Occipital lobe (tissue), 3 donors: ENCODE measurements around the gene MSRB2. TPM values are rescaled to one million over a fixed set of nuclear protein-coding genes. Genes with fewer than 3 reads are reported as not detected.

Experiments
- DNase-seq: peaks from one replicate; lab custom pipeline; 2025; lab: John Stamatoyannopoulos, UW
- small RNA-seq: library from RNA; depleted of rRNA; stranded (forward); fragments of <200 nt; gene quantifications from one replicate; pipeline ENCODE3, GENCODE V24; 2014
- total RNA-seq: library from RNA; depleted of rRNA; stranded (reverse); fragments of >200 nt; gene quantifications from one replicate; pipeline ENCODE4 v1.2.3, GENCODE V29; 2014

The MSRB2 gene
- total RNA-seq, 1 donor from 2014 or later, result 16.8 TPM

DNA sequence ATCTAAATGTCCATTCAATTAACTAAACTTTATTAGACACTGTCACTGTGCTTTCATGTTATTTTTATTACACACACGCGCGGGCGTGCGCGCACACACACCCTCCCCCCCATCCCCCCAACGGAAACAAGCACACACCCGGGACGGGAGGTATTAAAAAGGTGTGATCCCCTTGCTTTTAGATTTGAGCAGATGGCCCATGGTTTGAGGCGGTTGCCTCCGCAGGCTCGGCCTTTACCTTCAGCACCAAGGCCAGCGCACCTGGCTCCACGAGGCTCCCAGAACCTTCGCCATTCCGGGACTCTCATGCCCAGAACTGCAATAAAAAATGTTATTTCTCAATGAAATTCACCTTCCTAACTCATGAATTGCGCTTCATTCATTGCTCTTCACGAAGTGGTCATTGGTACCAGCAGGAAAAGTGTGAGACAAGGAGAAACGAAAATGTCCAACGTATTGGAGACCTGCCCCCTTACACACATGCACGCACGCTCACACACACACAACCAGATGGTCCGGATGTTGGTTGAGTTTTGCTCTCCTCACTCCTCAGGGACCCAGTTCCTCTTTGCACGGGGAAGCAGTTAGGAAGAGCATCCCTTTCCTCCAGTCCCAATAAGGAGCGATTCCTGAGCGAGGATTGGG, 76.0 kb downstream of the MSRB2 start:
- no peak for DNase-seq

Small RNA genes within 50 kb of the gene (small RNA-seq; reads per million reads assigned to genes)
- gene RF00561, result not detected

Other genes starting within 250 kb of the MSRB2 start
- 5.1 TPM for gene ARMC3, start 167.5 kb upstream of the MSRB2 start, total RNA-seq
- gene PTF1A, start 96.7 kb downstream of the MSRB2 start, total RNA-seq, result not detected
- gene C10orf67, start 249.2 kb downstream of the MSRB2 start, total RNA-seq, result 0.16 TPM